GM19468 (cell line): ENCODE measurements around the gene NDUFV2.

Experiments used
- ATAC-seq: cut with Tn5 transposase; IDR thresholded peaks from one replicate; pipeline ENCODE4 v1.9.1; 2021; ENCODE audit warnings: mild to moderate bottlenecking, moderate library complexity, moderate number of reproducible peaks; ENCODE audit not compliant: unreplicated experiment; ENCODE audit errors: extremely low read depth

NDUFV2 gene

GRCh38 chr18:9113468-9114149 lies 11.1 kb downstream of the NDUFV2 start:
- ATAC-seq = no peak

GRCh38 chr18:9115984-9116383 lies 13.5 kb downstream of the NDUFV2 start:
- no peak for ATAC-seq

GRCh38 chr18:9117980-9118841 lies 15.7 kb downstream of the NDUFV2 start:
- no peak for ATAC-seq

- no peak for ATAC-seq
Measured at GRCh38 chr18:9120796-9121195, 18.3 kb downstream of the NDUFV2 start.

GRCh38 chr18:9123520-9123919 lies 21.0 kb downstream of the NDUFV2 start:
- no peak for ATAC-seq

GRCh38 chr18:9124824-9125223 lies 22.3 kb downstream of the NDUFV2 start:
- ATAC-seq = no peak

- no peak for ATAC-seq
Measured at GRCh38 chr18:9126337-9126736, 23.8 kb downstream of the NDUFV2 start.

GRCh38 chr18:9130195-9130594 lies 27.7 kb downstream of the NDUFV2 start:
- ATAC-seq = no peak

- no peak for ATAC-seq
Measured at GRCh38 chr18:9130806-9131205, 28.3 kb downstream of the NDUFV2 start.

GRCh38 chr18:9132628-9133027 lies 30.1 kb downstream of the NDUFV2 start:
- no peak for ATAC-seq

- no peak for ATAC-seq
Measured at GRCh38 chr18:9133225-9133624, 30.7 kb downstream of the NDUFV2 start.

GRCh38 chr18:9135081-9135911 lies 32.8 kb downstream of the NDUFV2 start:
- ATAC-seq = no peak

- peak; percentile 0 for ATAC-seq
Measured at GRCh38 chr18:9135912-9136314, 33.4 kb downstream of the NDUFV2 start.

- ATAC-seq = peak; percentile 73
Measured at GRCh38 chr18:9136315-9137155, 34.0 kb downstream of the NDUFV2 start, which contains the start of gene ANKRD12. ANKRD12 (plus strand) TSS chr18:9136781; CDS start chr18:9182433, 45,652 bp downstream.

GRCh38 chr18:9137168-9138066 lies 34.9 kb downstream of the NDUFV2 start:
- ATAC-seq = peak; percentile 11

GRCh38 chr18:9139400-9140039 lies 37.0 kb downstream of the NDUFV2 start:
- ATAC-seq = no peak

GRCh38 chr18:9140381-9140780 lies 37.9 kb downstream of the NDUFV2 start:
- ATAC-seq = no peak

- no peak for ATAC-seq
Measured at GRCh38 chr18:9140984-9141383, 38.5 kb downstream of the NDUFV2 start.
